IPS-18a (cell line): ENCODE measurements around the gene ATP1A2.

Source experiments
- H3K27ac ChIP-seq: one replicate; pipeline ENCODE4 v1.5.1; 2013; ENCODE audit warnings: low read length
- H3K27me3 ChIP-seq: one replicate; pipeline ENCODE4 v1.6.1; 2013; ENCODE audit warnings: mild to moderate bottlenecking, low read length; ENCODE audit not compliant: control insufficient read depth, insufficient read depth
- H3K36me3 ChIP-seq: one replicate; pipeline ENCODE4 v1.6.1; 2013; ENCODE audit warnings: low read depth, low read length; ENCODE audit not compliant: control insufficient read depth
- H3K4me1 ChIP-seq: one replicate; pipeline ENCODE4 v1.6.1; 2013; ENCODE audit warnings: low read depth, low read length; ENCODE audit not compliant: control insufficient read depth
- H3K4me3 ChIP-seq: one replicate; pipeline ENCODE4 v1.5.1; 2013; ENCODE audit warnings: low read length
- H3K9ac ChIP-seq: one replicate; pipeline ENCODE4 v1.6.1; 2013; ENCODE audit warnings: mild to moderate bottlenecking, low read length, moderate library complexity
- H3K9me3 ChIP-seq: one replicate; pipeline ENCODE4 v1.6.1; 2013; ENCODE audit warnings: low read depth, low read length; ENCODE audit not compliant: control insufficient read depth

The ATP1A2 gene

GRCh38 chr1:160115545-160116282, at the start of gene ATP1A2:
Gene ATP1A2 (plus strand): TSS chr1:160115759. CDS start chr1:160115862, 103 bp downstream.
- no peak within 1 kb of the TSS for H3K27ac ChIP-seq
- H3K9ac ChIP-seq, result peak within 1 kb of the TSS; percentile 21
- H3K36me3 ChIP-seq, result no peaks in the 10 kb centered on the region
- peaks cover 48% of the 10 kb centered on the region for H3K4me1 ChIP-seq
- H3K9me3 ChIP-seq, result no peaks in the 10 kb centered on the region
- H3K27me3 ChIP-seq, result no peaks in the 10 kb centered on the region
- H3K4me3 ChIP-seq, result peak within 1 kb of the TSS; percentile 60

- H3K27me3 ChIP-seq, result peaks cover 25% of the 10 kb centered on the region
- H3K27ac ChIP-seq, result no peak overlapping the region
- H3K36me3 ChIP-seq, result no peaks in the 10 kb centered on the region
- no peak overlapping the region for H3K9ac ChIP-seq
- H3K9me3 ChIP-seq, result no peaks in the 10 kb centered on the region
- H3K4me3 ChIP-seq, result no peak overlapping the region
- H3K4me1 ChIP-seq, result peaks cover 25% of the 10 kb centered on the region
Measured at GRCh38 chr1:160066829-160067745, 48.5 kb upstream of the ATP1A2 start.

DNA sequence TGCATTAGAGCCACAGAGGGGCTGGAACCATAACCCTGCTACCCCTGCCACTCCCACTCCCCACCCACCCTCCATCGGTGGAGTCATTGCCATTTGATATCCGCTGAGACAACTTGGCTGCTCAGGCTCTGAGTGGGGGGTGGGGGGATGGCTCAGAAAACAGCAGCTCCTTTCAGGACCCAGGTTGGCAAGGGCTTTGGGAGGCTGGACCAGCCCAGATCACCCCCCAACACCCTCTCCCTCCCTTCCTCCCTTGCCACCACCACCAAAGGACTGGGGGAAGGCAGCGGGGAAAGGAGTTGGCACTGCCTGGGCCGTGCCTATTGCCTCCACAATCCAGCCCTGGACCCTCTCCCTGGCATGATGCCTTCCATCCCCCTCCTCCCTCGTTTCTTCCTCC, 47.3 kb upstream of the ATP1A2 start:
- Histone ChIP-seq H3K4me3 (no peak overlapping the region), H3K9me3 (no peaks in the 10 kb centered on the region), H3K27me3 (peaks cover 33% of the 10 kb centered on the region), H3K27ac (no peak overlapping the region), H3K9ac (no peak overlapping the region), H3K36me3 (no peaks in the 10 kb centered on the region), H3K4me1 (peaks cover 15% of the 10 kb centered on the region)

DNA sequence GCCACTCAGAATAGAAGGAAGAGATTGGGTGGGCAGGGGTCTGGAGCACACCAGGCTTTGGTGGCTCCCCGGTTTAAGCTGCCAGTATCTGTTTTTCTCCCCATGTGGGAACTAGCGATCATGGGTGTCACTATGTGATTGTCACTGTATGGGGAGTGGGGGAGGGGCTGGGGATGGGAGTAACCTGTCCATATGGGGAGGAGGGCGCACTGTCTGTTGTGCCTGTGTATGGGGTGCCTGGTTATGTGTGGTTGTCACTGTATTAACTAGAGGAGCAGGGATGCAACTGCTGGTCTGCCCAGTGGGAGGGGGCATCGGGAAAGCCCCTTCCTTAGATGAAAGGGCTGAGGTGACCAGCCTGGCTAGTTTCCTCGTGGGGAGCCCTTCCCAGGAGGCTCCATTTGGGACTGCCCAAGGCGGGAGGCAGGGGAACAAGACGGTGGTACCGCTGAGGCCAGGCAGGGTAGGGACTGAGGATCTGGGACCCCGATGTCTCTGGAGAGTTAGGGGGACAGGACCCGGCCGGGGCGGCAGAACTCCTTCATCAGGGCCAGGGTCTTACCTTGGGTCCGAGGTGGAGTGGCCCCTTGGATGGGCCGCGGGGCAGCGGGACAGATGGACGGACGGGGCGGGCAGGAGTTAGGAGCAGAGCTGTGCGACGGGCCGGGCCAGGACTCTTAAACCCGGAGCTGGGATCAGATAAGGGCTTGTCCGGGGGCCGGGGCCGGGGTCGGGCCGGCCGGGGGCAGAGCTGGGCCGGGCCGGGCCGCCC, 45.9 kb upstream of the ATP1A2 start, which contains the start of gene KCNJ10:
KCNJ10 (minus strand) TSS at position 701 of the 772 bp plus-strand sequence. CDS start 27,628 bp downstream, outside the sequence.
- H3K27me3 ChIP-seq, result peaks cover 33% of the 10 kb centered on the region
- H3K9me3 ChIP-seq, result no peaks in the 10 kb centered on the region
- peak within 1 kb of the TSS; percentile 77 for H3K4me3 ChIP-seq
- no peak within 1 kb of the TSS for H3K9ac ChIP-seq
- peaks cover 15% of the 10 kb centered on the region for H3K4me1 ChIP-seq
- no peaks in the 10 kb centered on the region for H3K36me3 ChIP-seq
- no peak within 1 kb of the TSS for H3K27ac ChIP-seq

DNA sequence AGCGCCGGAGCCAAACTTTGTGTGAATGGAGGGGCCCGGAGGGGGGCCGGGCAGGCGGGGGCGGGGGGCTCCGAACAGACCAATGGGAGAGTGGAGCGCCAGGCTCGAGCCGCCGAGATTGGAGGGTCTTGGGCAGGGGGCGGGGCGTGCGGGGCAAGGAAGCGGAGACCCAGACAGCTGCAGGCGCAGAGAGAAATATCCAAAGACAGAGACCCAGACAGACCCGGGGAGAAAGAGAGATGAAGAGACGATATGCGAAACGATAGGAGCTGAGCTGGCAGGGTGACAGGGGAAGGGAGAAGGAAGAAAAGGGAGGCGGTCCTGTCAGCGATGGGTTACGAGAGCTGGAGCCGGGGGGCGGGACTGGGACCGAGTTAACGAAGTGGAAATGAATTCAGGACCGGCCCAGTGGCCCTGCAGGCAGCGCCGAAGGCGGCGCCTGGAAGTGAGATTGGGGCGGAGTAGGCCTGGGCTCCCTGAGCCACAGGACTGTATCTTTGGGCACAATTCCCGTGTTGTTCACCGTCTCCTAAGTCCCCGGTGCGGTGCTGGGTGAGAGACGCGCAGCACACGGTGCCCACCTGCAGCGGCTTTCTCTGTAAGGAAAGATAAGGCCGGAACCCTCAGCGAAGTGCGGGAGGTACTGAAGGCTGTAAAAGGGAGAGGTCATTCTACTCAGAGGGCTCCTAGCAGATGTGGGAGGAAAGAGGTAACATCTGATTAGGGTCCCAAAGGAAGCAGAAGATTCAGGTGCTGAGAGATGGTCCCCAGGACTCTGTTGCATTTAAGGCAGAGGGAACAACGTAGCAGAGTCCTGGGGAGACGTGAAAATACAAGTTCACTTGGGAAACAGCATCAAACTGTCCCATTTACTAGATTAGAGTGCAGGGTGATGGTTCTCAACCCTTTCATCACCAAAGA, 45.1 kb upstream of the ATP1A2 start:
- H3K27me3 ChIP-seq, result peaks cover 33% of the 10 kb centered on the region
- no peaks in the 10 kb centered on the region for H3K9me3 ChIP-seq
- no peaks in the 10 kb centered on the region for H3K36me3 ChIP-seq
- H3K9ac ChIP-seq, result no peak overlapping the region
- H3K4me3 ChIP-seq, result peak overlapping the region; percentile 77
- H3K27ac ChIP-seq, result no peak overlapping the region
- H3K4me1 ChIP-seq, result peaks cover 15% of the 10 kb centered on the region

DNA sequence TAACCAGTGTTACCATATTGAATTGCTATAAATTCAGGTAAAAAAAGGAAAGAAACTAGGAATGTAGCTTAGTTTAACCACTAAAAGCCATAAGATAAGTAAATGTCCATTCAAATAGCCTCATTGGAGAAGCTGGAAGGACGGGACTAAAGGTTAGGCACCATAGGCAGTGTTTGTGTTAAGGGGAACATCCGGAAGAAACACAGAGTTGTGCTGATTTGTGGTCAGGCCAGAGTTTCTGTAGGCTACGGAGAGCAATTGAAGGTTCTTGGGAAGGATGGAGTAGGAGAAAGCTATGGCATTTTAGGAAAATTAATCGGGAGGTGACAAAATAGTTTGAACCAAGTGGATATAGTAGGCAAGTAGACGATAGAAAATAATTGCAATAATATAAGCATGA, 44.3 kb upstream of the ATP1A2 start:
- H3K27me3 ChIP-seq, result peaks cover 33% of the 10 kb centered on the region

DNA sequence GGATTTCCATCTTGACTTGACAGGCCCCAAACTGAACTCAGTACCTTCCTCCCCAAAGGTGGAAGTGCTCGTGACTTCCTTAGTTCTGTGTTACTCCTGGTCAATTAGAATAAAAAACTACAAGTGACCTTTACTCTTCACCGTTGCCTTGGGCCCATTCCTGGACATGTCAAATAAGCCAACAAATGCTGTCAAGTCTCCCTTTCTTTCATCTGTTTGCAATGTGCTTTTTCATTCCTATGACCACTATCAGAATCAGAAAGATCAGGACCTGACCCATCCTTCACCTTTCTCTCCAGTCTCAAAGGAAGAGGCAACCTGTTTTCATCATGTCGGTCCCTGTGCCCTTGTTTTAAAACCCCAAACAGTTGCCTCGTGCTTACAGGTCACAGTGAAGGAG, 40.7 kb upstream of the ATP1A2 start:
- Histone ChIP-seq H3K27me3 (peaks cover 34% of the 10 kb centered on the region), H3K9me3 (no peaks in the 10 kb centered on the region), H3K9ac (no peak overlapping the region), H3K27ac (no peak overlapping the region), H3K4me3 (no peak overlapping the region), H3K4me1 (no peaks in the 10 kb centered on the region), H3K36me3 (no peaks in the 10 kb centered on the region)

More for the DNA sequence above, 44.3 kb upstream of the ATP1A2 start:
- Histone ChIP-seq H3K9me3 (no peaks in the 10 kb centered on the region), H3K4me3 (no peak overlapping the region), H3K27ac (no peak overlapping the region), H3K9ac (no peak overlapping the region), H3K4me1 (peaks cover 15% of the 10 kb centered on the region), H3K36me3 (no peaks in the 10 kb centered on the region)

- H3K4me1 ChIP-seq, result no peaks in the 10 kb centered on the region
Measured at GRCh38 chr1:160075836-160076235, 39.7 kb upstream of the ATP1A2 start.

GRCh38 chr1:160076295-160076694, 39.3 kb upstream of the ATP1A2 start:
- Histone ChIP-seq H3K9me3 (no peaks in the 10 kb centered on the region), H3K4me3 (no peak overlapping the region), H3K9ac (no peak overlapping the region), H3K27me3 (peaks cover 41% of the 10 kb centered on the region), H3K4me1 (no peaks in the 10 kb centered on the region), H3K36me3 (no peaks in the 10 kb centered on the region), H3K27ac (no peak overlapping the region)

More at GRCh38 chr1:160075836-160076235, 39.7 kb upstream of the ATP1A2 start:
- H3K9me3 ChIP-seq, result no peaks in the 10 kb centered on the region
- H3K27me3 ChIP-seq, result peaks cover 41% of the 10 kb centered on the region
- no peak overlapping the region for H3K9ac ChIP-seq
- no peak overlapping the region for H3K27ac ChIP-seq
- H3K36me3 ChIP-seq, result no peaks in the 10 kb centered on the region
- H3K4me3 ChIP-seq, result no peak overlapping the region

DNA sequence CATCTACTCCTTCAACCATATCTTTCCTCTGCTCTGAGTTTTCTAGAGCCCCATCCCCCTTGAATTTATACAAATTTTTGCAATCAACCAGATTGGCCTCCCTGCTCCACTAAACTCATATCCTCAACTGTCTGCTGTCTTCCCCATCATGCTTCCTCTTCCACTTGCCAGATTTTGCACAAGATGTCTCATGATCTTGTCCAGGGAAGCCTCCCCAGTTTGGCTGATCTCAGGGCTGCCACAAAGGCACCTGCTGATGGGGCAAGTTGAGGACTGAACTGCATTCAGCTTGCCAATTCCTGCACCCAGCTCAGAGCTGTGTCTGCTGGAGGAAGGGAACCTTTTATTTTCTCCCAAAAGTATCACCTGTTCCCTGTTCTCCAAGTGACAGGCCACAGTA, 38.1 kb upstream of the ATP1A2 start:
- Histone ChIP-seq H3K9ac (no peak overlapping the region), H3K4me3 (no peak overlapping the region), H3K27ac (no peak overlapping the region), H3K36me3 (no peaks in the 10 kb centered on the region), H3K27me3 (peaks cover 41% of the 10 kb centered on the region), H3K4me1 (no peaks in the 10 kb centered on the region), H3K9me3 (no peaks in the 10 kb centered on the region)
